ENCODE data around the gene TLX1.

TLX1 gene

GRCh38 chr10:101182936-101183335 lies 51.8 kb downstream of the TLX1 start:
- H3K4me3 ChIP-seq (ENCODE audit: low read depth, low read length): no peak overlapping the region
- DNase-seq (ENCODE audit: low read depth): no peak
- no peak for TF ChIP-seq CTCF (IDR thresholded peaks at IDR 0.05; ENCODE audit: low read depth, low read length)
- no peak for TF ChIP-seq MYC (IDR thresholded peaks at IDR 0.05; ENCODE audit: low read depth, low read length)
- no peak for TF ChIP-seq MAX (IDR thresholded peaks at IDR 0.05; ENCODE audit: low read depth, low read length)
- TF ChIP-seq POLR2A (IDR thresholded peaks at IDR 0.05; ENCODE audit: extremely low read depth, insufficient read length): no peak

GRCh38 chr10:101183458-101184183 lies 52.5 kb downstream of the TLX1 start:
- DNase-seq (ENCODE audit: low read depth): no peak
- TF ChIP-seq MYC (IDR thresholded peaks at IDR 0.05; ENCODE audit: low read depth, low read length): no peak
- TF ChIP-seq CTCF (IDR thresholded peaks at IDR 0.05; ENCODE audit: low read depth, low read length): no peak
- no peak for TF ChIP-seq POLR2A (IDR thresholded peaks at IDR 0.05; ENCODE audit: extremely low read depth, insufficient read length)
- no peak for TF ChIP-seq MAX (IDR thresholded peaks at IDR 0.05; ENCODE audit: low read depth, low read length)
- H3K4me3 ChIP-seq (ENCODE audit: low read depth, low read length): no peak overlapping the region

Measured in NB4 (cell line).